ENCODE measurements around the gene ADTRP.

ADTRP gene

GRCh38 chr6:11701573-11701972 lies 77.0 kb downstream of the ADTRP start:
- CTCF ChIA-PET: interaction anchor here (0.7 to 1.4 kb wide), 6 partner anchors 10 to 532 kb away, joined by 3 to 6 read pairs (median 4); no protein-coding TSS in a partner anchor
- Histone ChIP-seq H3K9me3 (ENCODE audit: control insufficient read depth, insufficient read depth, low read depth, low read length) (no peaks in the 10 kb centered on the region), H3K4me1 (ENCODE audit: control insufficient read depth, insufficient read depth, low read length) (no peaks in the 10 kb centered on the region), H3K36me3 (ENCODE audit: control insufficient read depth in 2 of 2, insufficient read depth in 1 of 2, low read length in 2 of 2) (no peaks in the 10 kb centered on the region), H3K27ac (ENCODE audit: extremely low read depth, low read depth, low read length) (no peak overlapping the region), H3K4me3 (ENCODE audit: low read depth, low read length) (no peak overlapping the region)
- TF ChIP-seq ZNF324 (tag by site-specific recombination; IDR thresholded peaks at IDR 0.05): no peak
- POLR2A ChIA-PET: interaction anchor here (1.2 kb wide), 1 partner anchor 11 kb away, joined by 3 read pairs; no protein-coding TSS in a partner anchor

- CTCF ChIA-PET: interaction anchor here (0.6 to 1.4 kb wide), 14 partner anchors 8 to 313 kb away, joined by 3 to 6 read pairs (median 4); no protein-coding TSS in a partner anchor
- Histone ChIP-seq H3K4me3 (ENCODE audit: low read depth, low read length) (no peak overlapping the region), H3K4me1 (ENCODE audit: control insufficient read depth, insufficient read depth, low read length) (no peaks in the 10 kb centered on the region), H3K27ac (ENCODE audit: extremely low read depth, low read depth, low read length) (no peak overlapping the region), H3K36me3 (ENCODE audit: control insufficient read depth in 2 of 2, insufficient read depth in 1 of 2, low read length in 2 of 2) (no peaks in the 10 kb centered on the region), H3K9me3 (ENCODE audit: control insufficient read depth, insufficient read depth, low read depth, low read length) (no peaks in the 10 kb centered on the region)
- POLR2A ChIA-PET: no interaction called here
- no peak for TF ChIP-seq ZNF639 (tag by site-specific recombination; IDR thresholded peaks at IDR 0.05)
- peak; percentile 46 for TF ChIP-seq ZNF654 (tag by site-specific recombination; IDR thresholded peaks at IDR 0.05; ENCODE audit: low read depth)
Observed at GRCh38 chr6:11700118-11700718, 78.4 kb downstream of the ADTRP start.

GRCh38 chr6:11699576-11699975 lies 79.0 kb downstream of the ADTRP start:
- H3K36me3 ChIP-seq (ENCODE audit: control insufficient read depth in 2 of 2, insufficient read depth in 1 of 2, low read length in 2 of 2): no peaks in the 10 kb centered on the region
- no peaks in the 10 kb centered on the region for H3K9me3 ChIP-seq (ENCODE audit: control insufficient read depth, insufficient read depth, low read depth, low read length)
- TF ChIP-seq ZNF175 (tag by site-specific recombination; IDR thresholded peaks at IDR 0.05) (no peak), ZNF792 (tag by site-specific recombination; IDR thresholded peaks at IDR 0.05) (no peak), ZNF274 (IDR thresholded peaks at IDR 0.05; ENCODE audit: low read length) (no peak), ZNF274 (tag by site-specific recombination; IDR thresholded peaks at IDR 0.05; ENCODE audit: borderline replicate concordance) (no peak), ZBTB21 (tag by site-specific recombination; IDR thresholded peaks at IDR 0.05) (no peak), ZNF423 (tag by site-specific recombination; IDR thresholded peaks at IDR 0.05) (no peak), EGR2 (tag by site-specific recombination; IDR thresholded peaks at IDR 0.05; ENCODE audit: low read depth) (no peak), ZNF18 (tag by site-specific recombination; IDR thresholded peaks at IDR 0.05) (no peak), KLF7 (tag by site-specific recombination; IDR thresholded peaks at IDR 0.05; ENCODE audit: borderline replicate concordance) (no peak), ZFHX2 (tag by site-specific recombination; conservative IDR thresholded peaks at IDR 0.05) (no peak), ZNF585B (tag by site-specific recombination; IDR thresholded peaks at IDR 0.05) (no peak), ZNF518A (tag by site-specific recombination; conservative IDR thresholded peaks at IDR 0.05; ENCODE audit: low read depth) (no peak), ZNF184 (tag by site-specific recombination; IDR thresholded peaks at IDR 0.05) (no peak), ZNF555 (tag by site-specific recombination; conservative IDR thresholded peaks at IDR 0.05) (no peak)
- no peak overlapping the region for H3K27ac ChIP-seq (ENCODE audit: extremely low read depth, low read depth, low read length)
- ChIA-PET CTCF (interaction anchor here (0.6 to 1.4 kb wide), 14 partner anchors 9 to 381 kb away, joined by 3 to 6 read pairs (median 3); no protein-coding TSS in a partner anchor), POLR2A (no interaction called here)
- no peak overlapping the region for H3K4me3 ChIP-seq (ENCODE audit: low read depth, low read length)
- no peaks in the 10 kb centered on the region for H3K4me1 ChIP-seq (ENCODE audit: control insufficient read depth, insufficient read depth, low read length)

Data from HEK293 (cell line).